Middle frontal gyrus (tissue), 1 donor: ENCODE results near the gene HIPK3.
"Not testable (repeated sequence)": the region's sequence is repeated elsewhere in the genome, so short reads cannot be mapped to it uniquely, and the experiment has no call there.

Experiments used
- DNase-seq: peaks from one replicate; pipeline ENCODE4 v3.0.0-alpha.2; 2015; ENCODE audit warnings: low spot score; ENCODE audit errors: extremely low spot score

Gene HIPK3

GRCh38 chr11:33258631-33259205 is 1.5 kb downstream of the HIPK3 start:
- no peak for DNase-seq

DNA sequence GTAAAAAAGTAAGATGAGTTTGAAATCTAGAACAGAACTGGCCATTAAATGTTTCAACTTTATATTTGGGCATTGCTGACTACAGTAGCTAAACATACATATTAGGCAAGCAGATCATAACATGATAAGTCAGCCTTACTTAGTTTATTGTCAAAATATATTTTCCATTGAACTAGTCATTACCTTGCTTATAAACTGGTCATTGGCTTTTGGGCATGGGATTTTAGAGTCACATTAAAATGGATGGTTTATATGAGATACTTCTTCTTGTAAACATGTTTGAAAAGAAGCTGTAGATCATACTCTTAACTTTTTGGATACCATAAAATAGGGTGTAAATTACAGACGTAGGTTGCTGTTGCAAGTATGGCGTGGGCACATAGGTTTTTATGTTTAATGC is 2.7 kb downstream of the HIPK3 start:
- no peak for DNase-seq

GRCh38 chr11:33261350-33261749 is 4.2 kb downstream of the HIPK3 start:
- not testable (repeated sequence) for DNase-seq

DNA sequence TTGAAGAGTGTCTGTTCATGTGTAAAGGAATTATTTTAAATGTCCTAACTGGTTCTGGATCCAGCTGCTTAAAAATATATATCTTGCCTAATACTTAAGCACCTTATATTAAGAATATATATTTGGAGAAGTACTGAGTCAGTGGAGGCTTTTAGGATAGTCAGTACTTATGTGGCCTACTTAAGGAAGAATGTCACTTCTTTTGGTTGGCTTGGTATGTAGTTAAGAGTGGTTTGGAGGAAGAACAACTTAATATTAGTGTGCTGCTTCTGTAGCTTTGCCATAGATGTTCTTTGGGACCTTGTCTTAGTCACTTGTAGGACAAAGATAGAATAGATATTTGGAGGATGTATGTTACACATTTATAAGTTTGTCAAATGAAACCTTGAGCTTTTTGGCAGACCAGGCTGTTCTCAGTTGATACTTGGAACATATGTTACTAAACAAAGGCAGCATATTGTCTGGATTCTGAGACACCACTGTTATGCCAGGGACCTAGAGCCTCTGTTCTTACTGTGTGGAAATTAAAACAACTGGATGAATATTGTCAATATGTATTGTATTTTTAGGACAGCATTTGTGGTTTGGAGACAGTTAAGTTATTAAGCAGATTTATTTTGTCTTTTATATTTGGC is 4.9 kb downstream of the HIPK3 start:
- DNase-seq, result no peak

DNA sequence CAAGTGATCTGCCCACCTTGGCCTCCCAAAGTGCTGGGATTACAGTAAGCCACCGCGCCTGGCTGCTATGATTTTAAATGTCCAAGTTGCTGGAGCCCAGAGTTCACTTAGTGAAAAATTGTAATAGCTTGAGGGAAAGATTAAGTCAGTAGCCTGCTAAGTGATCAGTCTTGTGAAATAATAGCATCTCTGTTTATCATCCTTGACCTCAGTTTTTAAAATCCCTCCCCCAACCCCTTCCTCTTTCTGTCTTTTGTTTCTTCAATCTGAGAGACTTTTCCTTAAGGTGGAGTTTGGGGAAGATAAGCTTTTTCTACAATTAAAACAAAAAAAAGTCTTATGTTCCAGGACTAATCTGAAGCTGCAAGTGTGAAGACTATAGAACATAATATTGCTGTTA is 6.4 kb downstream of the HIPK3 start:
- no peak for DNase-seq

DNA sequence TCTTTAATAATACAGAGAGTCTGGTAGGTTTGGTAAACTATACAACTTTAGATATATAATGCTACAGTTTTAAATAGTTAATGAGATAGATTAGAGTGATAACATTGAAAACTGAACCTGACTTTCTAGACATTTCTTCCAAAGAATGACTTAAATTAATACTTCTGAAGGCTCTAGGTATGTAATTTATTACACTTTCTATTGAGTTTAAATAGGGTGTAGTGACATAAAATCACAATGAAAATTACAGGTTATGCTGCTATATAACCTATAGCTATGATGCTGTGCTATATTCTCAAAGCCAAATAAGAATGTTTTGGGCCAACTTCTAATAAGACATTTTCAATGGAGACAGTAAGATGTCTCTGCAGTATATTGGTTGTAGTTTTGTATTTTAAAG is 7.7 kb downstream of the HIPK3 start:
- DNase-seq, result no peak

- DNase-seq, result no peak
Observed at GRCh38 chr11:33266393-33267215, 9.4 kb downstream of the HIPK3 start.

DNA sequence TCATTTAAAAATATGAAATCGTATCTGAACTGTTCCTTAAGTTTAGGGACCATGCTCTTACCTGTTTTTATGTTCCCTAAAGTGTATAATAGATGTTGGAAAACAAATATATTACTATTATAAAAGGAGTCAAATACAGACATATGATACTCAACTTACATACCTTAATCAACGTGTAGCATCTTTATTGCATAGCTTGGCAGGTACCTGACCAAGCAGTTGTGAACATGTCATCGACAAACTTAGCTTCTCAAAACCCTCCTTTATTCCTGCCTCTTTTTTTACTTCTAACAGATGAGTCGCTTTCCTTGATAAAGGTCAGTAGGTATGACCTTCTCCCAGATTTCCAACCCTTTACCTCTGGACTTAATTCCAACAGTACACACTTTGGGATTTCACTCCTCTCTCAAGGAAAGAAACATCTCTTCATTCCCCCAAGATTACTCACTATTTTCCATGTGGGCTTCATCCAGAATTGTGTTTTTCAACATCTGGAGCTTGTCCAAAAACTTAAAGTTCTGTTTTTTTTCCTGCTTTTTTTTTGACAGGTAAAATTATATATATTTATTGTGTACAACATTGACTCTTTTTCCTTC is 11.9 kb downstream of the HIPK3 start:
- no peak for DNase-seq

- DNase-seq, result no peak
Observed at GRCh38 chr11:33269822-33270221, 12.6 kb downstream of the HIPK3 start.

DNA sequence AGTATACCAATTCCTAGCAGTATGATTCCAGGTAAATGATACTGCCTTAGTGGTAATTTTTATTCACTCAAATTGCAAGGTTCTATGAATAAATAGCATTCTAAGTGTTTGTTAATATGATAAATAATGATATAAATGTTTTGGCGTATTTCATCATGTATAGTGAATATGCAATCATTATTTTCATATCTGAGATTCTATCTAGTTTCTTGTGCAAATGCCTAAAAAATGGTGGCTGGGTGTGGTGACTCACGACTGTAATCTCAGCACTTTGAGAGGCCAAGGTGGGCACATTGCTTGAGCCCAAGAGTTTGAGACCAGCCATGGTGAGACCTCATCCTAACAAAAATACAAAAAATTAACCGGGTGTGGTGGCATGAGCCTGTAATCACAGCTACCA is 13.9 kb downstream of the HIPK3 start:
- no peak for DNase-seq

GRCh38 chr11:33272338-33273107 is 15.3 kb downstream of the HIPK3 start:
- DNase-seq, result no peak

DNA sequence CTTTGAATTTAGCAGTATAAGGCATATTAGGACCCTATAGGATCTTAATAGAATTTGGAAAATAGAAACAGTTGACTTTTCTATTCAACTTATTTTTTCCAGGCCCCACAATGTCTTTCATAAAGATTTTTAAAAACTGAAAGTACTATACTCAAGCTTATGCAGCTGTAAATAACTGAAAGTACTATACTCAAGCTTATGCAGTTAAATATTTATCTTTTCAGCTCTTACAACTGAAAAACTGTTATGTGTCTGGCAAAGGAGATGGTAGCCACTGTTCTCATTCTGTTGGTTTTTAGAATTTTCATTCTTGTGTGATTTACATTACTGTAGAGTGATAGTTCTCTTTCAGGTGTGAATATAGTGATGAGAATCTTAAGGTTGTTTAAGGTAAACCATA is 16.5 kb downstream of the HIPK3 start:
- DNase-seq, result no peak

DNA sequence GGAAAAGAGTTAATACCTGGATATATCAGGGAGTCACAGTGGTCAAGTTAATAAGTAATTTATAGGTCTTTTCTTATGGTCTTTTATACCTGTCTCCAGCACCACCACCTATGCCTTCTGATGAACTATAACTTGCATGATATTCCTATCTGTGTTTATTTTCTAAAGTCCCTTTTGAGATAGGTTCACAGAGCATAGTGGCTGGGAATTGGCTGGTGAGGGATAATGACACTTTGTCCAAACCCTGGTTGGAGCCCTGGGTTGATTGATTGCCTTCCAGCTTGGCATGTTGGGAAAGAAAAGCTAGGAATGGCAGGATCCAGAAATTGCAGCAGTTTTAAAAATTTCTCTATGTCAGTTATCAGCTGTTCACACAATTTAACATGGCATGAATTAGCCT is 23.2 kb downstream of the HIPK3 start:
- DNase-seq, result no peak

DNA sequence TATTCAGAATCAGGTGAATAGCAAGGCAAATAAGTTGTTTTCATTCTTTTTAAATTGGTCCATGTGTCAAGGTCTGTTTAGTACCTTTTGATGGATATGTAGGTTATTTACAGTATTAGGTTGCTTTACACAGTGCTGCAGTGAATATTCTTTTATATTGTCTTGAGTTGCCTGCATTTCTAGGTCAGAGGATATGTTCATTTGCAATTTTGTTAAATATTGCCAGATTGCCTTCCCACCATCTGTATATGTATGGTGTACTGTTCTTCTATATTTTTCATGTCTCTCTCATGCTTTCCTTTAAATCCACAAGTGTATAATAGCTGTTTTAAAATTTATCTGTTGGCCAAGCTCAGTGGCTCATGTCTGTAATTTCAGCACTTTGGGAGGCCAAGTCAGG is 24.6 kb downstream of the HIPK3 start:
- no peak for DNase-seq

DNA sequence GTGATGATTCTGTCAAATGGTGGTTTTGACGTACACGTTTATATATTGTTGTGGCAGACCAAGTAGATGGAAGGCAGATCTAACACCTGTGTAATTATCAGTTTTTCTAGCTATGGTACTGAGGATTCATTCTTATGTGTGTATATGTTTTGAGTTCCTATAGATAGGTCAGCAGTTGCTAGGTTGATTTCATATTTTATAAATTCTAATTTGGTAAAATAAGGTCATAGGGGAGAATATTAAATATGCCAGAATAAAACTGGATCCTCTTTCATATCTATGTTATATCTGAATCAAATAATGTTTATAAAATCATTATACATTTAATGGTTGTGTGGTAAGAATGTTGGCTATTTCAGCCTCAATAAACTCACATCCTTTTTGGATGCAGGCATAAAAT is 27.6 kb downstream of the HIPK3 start:
- DNase-seq, result no peak

DNA sequence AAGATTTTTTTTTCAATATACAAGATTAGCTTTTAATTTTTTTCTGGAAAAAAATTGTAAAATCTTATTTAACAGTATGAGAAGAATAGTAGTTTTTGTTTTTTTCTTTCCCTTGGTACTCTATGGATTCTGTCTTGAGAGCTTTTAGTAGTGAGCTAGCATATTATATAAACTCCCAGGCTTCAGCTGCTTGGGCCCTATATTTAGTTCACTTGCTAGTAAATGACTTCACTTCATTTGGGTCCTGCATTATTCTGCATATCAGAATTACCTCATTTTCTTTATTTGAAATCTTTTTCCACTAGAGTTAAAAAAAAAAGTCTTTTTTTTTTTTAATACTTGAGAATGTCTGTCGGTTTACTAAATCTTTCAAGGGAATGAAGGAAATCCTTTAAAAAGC is 33.1 kb downstream of the HIPK3 start:
- DNase-seq, result no peak

- no peak for DNase-seq
Observed at GRCh38 chr11:33291004-33291777, 34.0 kb downstream of the HIPK3 start.

GRCh38 chr11:33292311-33292710 is 35.1 kb downstream of the HIPK3 start:
- no peak for DNase-seq

DNA sequence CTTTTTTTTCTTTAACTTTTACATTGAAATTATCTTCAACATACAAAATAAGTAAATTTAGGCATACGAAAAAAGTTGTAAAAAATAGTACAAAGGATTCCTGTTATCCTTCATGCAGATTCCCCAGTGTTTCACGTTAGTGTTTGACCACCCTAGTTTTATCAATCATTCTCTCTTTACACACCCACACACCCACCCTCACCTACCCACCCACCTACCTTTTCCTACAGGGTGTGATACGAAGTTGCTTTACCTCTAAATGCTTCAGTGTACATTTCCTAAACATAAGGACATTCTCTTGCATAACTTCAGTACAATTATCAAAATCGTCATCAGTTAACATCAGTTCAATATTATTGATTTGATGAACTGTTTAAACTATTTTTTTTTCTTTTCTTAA is 37.0 kb downstream of the HIPK3 start:
- DNase-seq, result no peak

DNA sequence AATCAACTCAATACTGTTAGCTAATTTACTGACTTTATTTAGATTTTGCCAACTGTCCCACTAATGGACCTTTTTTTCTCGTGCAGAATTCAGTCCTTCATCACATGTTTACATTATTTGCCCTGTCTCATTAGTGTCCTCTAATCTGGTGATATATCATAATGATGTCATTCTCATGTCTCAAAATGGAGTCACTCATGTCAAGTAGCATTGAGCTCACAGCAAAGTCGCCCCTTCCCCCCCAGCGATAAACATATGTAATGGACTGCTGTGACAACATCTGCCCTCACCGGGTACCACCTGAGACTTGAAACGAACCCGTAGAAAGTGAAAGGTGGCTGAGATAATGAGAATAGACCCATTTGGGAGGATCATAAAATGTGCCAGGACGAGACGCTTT is 37.6 kb downstream of the HIPK3 start:
- DNase-seq, result no peak

GRCh38 chr11:33296695-33297094 is 39.5 kb downstream of the HIPK3 start:
- DNase-seq, result no peak
